T47D (cell line): ENCODE data around the gene CACNG1.

Experiments
- DNase-seq, 2 experiments: peaks; one replicate each; pipeline versions ENCODE4 v3.0.0 to v3.0.0-alpha.2; 2011 to 2012; ENCODE audit warnings: low read depth in 1 of 2, low spot score in 1 of 2
- JUND ChIP-seq: IDR thresholded peaks from 2 replicates; pipeline ENCODE4 v1.6.1; 2012; ENCODE audit warnings: low read depth
- in situ Hi-C: cut with HindIII; loops from 2 replicates; pipeline ENCODE4 v1.10.0; 2016; ENCODE audit warnings: low sequenced_read_pairs, low pct_unique_long_range_greater_than_20kb

Gene CACNG1

GRCh38 chr17:67017910-67018309 is 26.4 kb upstream of the CACNG1 start:
- TF ChIP-seq JUND: no peak
- in situ Hi-C loops: no loop called here

GRCh38 chr17:67018471-67019434 is 25.6 kb upstream of the CACNG1 start:
- DNase-seq: no peak
- in situ Hi-C loops: no loop called here
- no peak for TF ChIP-seq JUND

More at GRCh38 chr17:67017910-67018309, 26.4 kb upstream of the CACNG1 start:
- DNase-seq: no peak

GRCh38 chr17:67019809-67020208 is 24.5 kb upstream of the CACNG1 start:
- no peak for DNase-seq
- in situ Hi-C loops: no loop called here

DNA sequence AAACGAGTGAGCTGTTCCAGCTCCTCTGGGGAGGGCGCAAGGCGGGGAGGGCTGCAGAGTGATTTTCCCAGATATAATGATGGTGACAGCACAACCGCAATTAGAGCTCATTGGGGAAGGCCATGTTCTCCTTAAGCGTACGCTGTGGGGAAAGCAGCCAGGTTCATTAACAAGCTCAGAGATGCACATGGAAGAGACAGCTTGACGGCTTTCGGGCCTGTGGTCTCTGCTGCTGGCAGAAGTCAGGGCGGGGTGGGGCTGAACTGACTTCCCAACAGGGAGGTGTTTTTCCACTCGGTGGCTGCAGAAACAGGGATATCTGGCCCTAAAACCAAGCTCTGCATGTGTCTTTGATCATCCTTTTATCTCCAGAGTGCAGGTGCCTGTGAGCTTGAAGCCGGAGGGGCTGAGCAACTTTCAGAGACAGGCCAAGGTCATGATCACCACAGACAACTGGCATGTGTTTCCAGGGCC is 24.0 kb upstream of the CACNG1 start:
- in situ Hi-C loops: no loop called here
- DNase-seq: no peak
- TF ChIP-seq JUND: no peak

More at GRCh38 chr17:67019809-67020208, 24.5 kb upstream of the CACNG1 start:
- TF ChIP-seq JUND: no peak

GRCh38 chr17:67021196-67021595 is 23.2 kb upstream of the CACNG1 start:
- DNase-seq: no peak
- in situ Hi-C loops: no loop called here
- TF ChIP-seq JUND: no peak

GRCh38 chr17:67021743-67022450 is 22.5 kb upstream of the CACNG1 start:
- TF ChIP-seq JUND: no peak
- in situ Hi-C loops: no loop called here

DNA sequence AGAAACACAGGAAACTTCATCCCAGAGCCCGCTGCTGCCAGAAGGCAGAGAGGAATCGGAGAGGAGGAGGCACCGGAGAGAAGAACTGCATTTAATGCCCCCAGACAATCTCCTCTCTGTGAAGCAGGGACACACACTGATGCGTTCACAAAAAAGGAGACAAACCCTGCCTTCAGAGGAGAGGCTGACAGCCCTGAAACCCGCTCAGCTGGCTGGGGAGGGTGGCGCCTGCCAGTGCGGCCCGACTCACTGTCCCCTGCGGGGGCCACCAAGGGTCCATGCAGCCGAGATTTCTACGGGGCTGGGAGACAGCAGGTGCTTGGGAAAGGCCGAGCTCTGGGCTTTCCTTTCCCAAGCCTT is 21.9 kb upstream of the CACNG1 start:
- in situ Hi-C loops: no loop called here
- DNase-seq: no peak
- TF ChIP-seq JUND: no peak

More at GRCh38 chr17:67021743-67022450, 22.5 kb upstream of the CACNG1 start:
- DNase-seq: no peak

DNA sequence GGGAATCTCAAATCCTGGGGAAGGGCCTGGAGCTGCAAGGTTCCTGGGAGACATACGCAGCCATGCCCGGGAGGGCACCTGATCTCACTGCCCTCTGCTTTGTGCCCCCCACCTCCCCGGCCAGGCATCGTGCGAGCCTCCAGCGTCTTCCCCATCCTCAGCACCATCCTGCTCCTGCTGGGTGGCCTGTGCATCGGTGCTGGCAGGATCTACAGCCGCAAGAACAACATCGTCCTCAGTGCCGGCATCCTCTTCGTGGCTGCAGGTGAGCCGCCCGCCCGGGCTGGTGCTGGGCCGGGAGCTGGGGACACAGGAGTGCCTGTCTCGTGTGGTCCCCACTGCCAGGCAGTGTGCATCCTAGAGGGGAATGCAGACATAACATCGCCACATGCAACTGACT is 19.6 kb upstream of the CACNG1 start:
- in situ Hi-C loops: no loop called here
- no peak for DNase-seq
- TF ChIP-seq JUND: no peak

DNA sequence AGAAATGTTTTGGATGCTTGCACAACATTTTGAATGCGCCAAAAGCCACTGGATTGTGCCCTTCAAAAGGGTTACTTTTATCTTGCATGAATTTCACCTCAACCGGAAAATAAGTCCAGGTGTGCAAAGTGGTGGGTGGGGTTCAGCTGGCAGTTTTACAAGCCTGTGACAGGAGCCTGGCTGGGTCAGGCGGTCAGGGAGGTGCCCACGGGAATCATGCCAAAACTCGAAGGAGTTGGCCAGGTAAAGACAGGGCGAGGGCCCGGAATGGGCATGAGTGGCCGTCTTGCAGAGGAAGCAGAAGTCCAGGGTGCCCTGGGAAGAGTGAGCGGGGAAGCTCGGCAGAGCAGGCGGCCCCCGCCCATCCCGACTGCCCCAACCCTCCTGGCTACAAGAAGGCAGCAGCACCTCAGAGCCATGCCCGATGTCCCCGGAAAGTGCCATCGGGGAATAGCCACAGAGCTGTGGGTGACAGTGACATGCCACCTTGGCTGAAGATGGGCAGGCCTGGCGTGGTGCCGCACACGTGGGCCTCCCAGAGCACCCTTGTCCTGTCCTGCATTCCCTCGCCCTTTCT is 19.1 kb upstream of the CACNG1 start:
- no peak for DNase-seq
- no peak for TF ChIP-seq JUND
- in situ Hi-C loops: no loop called here

- in situ Hi-C loops: no loop called here
- TF ChIP-seq JUND: no peak
- DNase-seq: no peak
Observed at GRCh38 chr17:67026341-67026740, 18.0 kb upstream of the CACNG1 start.

DNA sequence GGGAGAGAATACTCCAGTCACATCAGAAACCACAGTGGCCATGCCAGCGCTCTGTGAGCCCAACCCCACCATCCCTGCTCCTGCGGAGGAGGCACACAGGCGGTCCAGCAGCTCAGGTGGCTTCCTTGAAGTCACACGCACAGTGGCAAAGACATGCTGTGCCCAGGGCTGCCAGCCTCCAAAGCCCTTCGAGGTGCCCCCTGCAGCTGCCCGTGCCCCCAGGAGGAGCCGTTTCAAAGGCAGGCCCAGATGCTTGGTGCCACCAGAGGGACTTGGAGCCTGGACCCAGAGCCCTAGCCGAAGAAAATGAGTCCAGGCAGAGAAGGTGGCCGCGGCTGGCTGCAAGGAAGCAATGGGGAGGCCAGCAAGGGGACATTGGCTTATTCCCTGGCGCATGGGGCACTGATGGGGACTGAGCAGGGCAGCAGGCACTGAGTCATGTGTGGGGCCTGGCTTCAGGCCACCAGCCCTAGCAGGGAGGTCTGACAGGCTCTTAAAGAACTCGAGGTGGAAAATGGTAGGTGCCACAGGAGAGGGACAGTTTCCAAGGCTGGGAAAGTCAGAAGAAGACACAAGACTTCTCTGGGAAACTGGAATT is 17.2 kb upstream of the CACNG1 start:
- in situ Hi-C loops: no loop called here
- DNase-seq: no peak
- TF ChIP-seq JUND: no peak

DNA sequence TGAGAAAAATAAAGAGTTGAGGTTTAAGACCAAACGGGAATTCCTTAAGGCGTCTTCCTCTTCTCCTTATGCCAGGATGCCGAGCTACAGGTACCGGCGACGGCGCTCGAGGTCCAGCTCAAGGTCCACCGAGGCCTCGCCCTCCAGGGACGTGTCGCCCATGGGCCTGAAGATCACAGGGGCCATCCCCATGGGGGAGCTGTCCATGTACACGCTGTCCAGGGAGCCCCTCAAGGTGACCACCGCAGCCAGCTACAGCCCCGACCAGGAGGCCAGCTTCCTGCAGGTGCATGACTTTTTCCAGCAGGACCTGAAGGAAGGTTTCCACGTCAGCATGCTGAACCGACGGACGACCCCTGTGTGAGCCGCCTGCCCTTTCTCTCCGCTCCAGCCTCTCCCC is 13.7 kb upstream of the CACNG1 start:
- in situ Hi-C loops: no loop called here
- no peak for TF ChIP-seq JUND
- no peak for DNase-seq
